ENCODE measurements around the gene POP4. TPM values are rescaled to one million over a fixed set of nuclear protein-coding genes. Genes with fewer than 3 reads are reported as not detected.

Gene POP4
- polyA plus RNA-seq, 1 donor from 2014 or later: 101 TPM

- no peaks in the 10 kb centered on the region for H3K36me3 ChIP-seq (ENCODE audit: insufficient read depth, low read length)
- H3K79me2 ChIP-seq (replicated peaks; ENCODE audit: insufficient read depth, low read length): no peaks in the 10 kb centered on the region
- H2AFZ ChIP-seq (ENCODE audit: low read depth, low read length): no peak overlapping the region
- no peak overlapping the region for H3K27ac ChIP-seq (ENCODE audit: low read length)
- no peaks in the 10 kb centered on the region for H4K20me1 ChIP-seq (ENCODE audit: insufficient read depth)
- TF ChIP-seq MXI1 (conservative IDR thresholded peaks at IDR 0.05; ENCODE audit: poor library complexity, severe bottlenecking): no peak
- no peak for TF ChIP-seq SMC3 (conservative IDR thresholded peaks at IDR 0.05; ENCODE audit: poor library complexity)
- no peak for TF ChIP-seq EP300 (conservative IDR thresholded peaks at IDR 0.05; ENCODE audit: poor library complexity, severe bottlenecking)
- no peak for TF ChIP-seq CTCF (IDR thresholded peaks at IDR 0.05; ENCODE audit: poor library complexity, severe bottlenecking)
- TF ChIP-seq EZH2 (IDR thresholded peaks at IDR 0.05; ENCODE audit: borderline replicate concordance, insufficient read depth, low read length, poor library complexity, severe bottlenecking): no peak
- no peaks in the 10 kb centered on the region for H3F3A ChIP-seq (ENCODE audit: insufficient read depth, low read length, poor library complexity, severe bottlenecking)
- H3K9me3 ChIP-seq (ENCODE audit: low read length): no peaks in the 10 kb centered on the region
- H3K9me2 ChIP-seq (ENCODE audit: insufficient read depth, low read length): no peaks in the 10 kb centered on the region
- no peak overlapping the region for H3K9ac ChIP-seq (ENCODE audit: low read length)
- no peak overlapping the region for H3K4me3 ChIP-seq (ENCODE audit: low read length)
- H3K27me3 ChIP-seq (ENCODE audit: insufficient read depth, low read depth, low read length): no peaks in the 10 kb centered on the region
- H3K4me2 ChIP-seq (ENCODE audit: low read length): no peak overlapping the region
Measured at GRCh38 chr19:29636553-29637360, 30.7 kb downstream of the POP4 start.

- Histone ChIP-seq H4K20me1 (ENCODE audit: insufficient read depth) (no peaks in the 10 kb centered on the region), H2AFZ (ENCODE audit: low read depth, low read length) (no peak overlapping the region), H3K27me3 (ENCODE audit: insufficient read depth, low read depth, low read length) (no peaks in the 10 kb centered on the region), H3K79me2 (replicated peaks; ENCODE audit: insufficient read depth, low read length) (no peaks in the 10 kb centered on the region), H3F3A (ENCODE audit: insufficient read depth, low read length, poor library complexity, severe bottlenecking) (no peaks in the 10 kb centered on the region), H3K4me3 (ENCODE audit: low read length) (no peak overlapping the region), H3K36me3 (ENCODE audit: insufficient read depth, low read length) (no peaks in the 10 kb centered on the region), H3K9me3 (ENCODE audit: low read length) (no peaks in the 10 kb centered on the region), H3K9ac (ENCODE audit: low read length) (no peak overlapping the region), H3K4me2 (ENCODE audit: low read length) (no peak overlapping the region), H3K27ac (ENCODE audit: low read length) (no peak overlapping the region), H3K9me2 (ENCODE audit: insufficient read depth, low read length) (no peaks in the 10 kb centered on the region)
- no peak for TF ChIP-seq SMC3 (conservative IDR thresholded peaks at IDR 0.05; ENCODE audit: poor library complexity)
- TF ChIP-seq EZH2 (IDR thresholded peaks at IDR 0.05; ENCODE audit: borderline replicate concordance, insufficient read depth, low read length, poor library complexity, severe bottlenecking): no peak
- no peak for TF ChIP-seq TAF1 (IDR thresholded peaks at IDR 0.05; ENCODE audit: low read depth)
- TF ChIP-seq CTCF (IDR thresholded peaks at IDR 0.05; ENCODE audit: poor library complexity, severe bottlenecking): no peak
Measured at GRCh38 chr19:29639086-29639485, 33.0 kb downstream of the POP4 start.

- H2AFZ ChIP-seq (ENCODE audit: low read depth, low read length): no peak overlapping the region
- no peaks in the 10 kb centered on the region for H3K27me3 ChIP-seq (ENCODE audit: insufficient read depth, low read depth, low read length)
- no peaks in the 10 kb centered on the region for H3K79me2 ChIP-seq (replicated peaks; ENCODE audit: insufficient read depth, low read length)
- no peaks in the 10 kb centered on the region for H3K9me3 ChIP-seq (ENCODE audit: low read length)
- no peak overlapping the region for H3K9ac ChIP-seq (ENCODE audit: low read length)
- no peaks in the 10 kb centered on the region for H3F3A ChIP-seq (ENCODE audit: insufficient read depth, low read length, poor library complexity, severe bottlenecking)
- no peaks in the 10 kb centered on the region for H3K9me2 ChIP-seq (ENCODE audit: insufficient read depth, low read length)
- no peak overlapping the region for H3K4me2 ChIP-seq (ENCODE audit: low read length)
- no peak overlapping the region for H3K27ac ChIP-seq (ENCODE audit: low read length)
- H4K20me1 ChIP-seq (ENCODE audit: insufficient read depth): no peaks in the 10 kb centered on the region
- H3K4me3 ChIP-seq (ENCODE audit: low read length): no peak overlapping the region
- TF ChIP-seq MXI1 (conservative IDR thresholded peaks at IDR 0.05; ENCODE audit: poor library complexity, severe bottlenecking) (no peak), SMC3 (conservative IDR thresholded peaks at IDR 0.05; ENCODE audit: poor library complexity) (no peak), REST (IDR thresholded peaks at IDR 0.05; ENCODE audit: borderline replicate concordance) (no peak), EZH2 (IDR thresholded peaks at IDR 0.05; ENCODE audit: borderline replicate concordance, insufficient read depth, low read length, poor library complexity, severe bottlenecking) (no peak), TAF1 (IDR thresholded peaks at IDR 0.05; ENCODE audit: low read depth) (no peak), EP300 (conservative IDR thresholded peaks at IDR 0.05; ENCODE audit: poor library complexity, severe bottlenecking) (no peak), POLR2AphosphoS5 (IDR thresholded peaks at IDR 0.05) (no peak), CTCF (IDR thresholded peaks at IDR 0.05; ENCODE audit: poor library complexity, severe bottlenecking) (no peak), RAD21 (conservative IDR thresholded peaks at IDR 0.05) (no peak)
- H3K36me3 ChIP-seq (ENCODE audit: insufficient read depth, low read length): no peaks in the 10 kb centered on the region
Measured at GRCh38 chr19:29640231-29640630, 34.1 kb downstream of the POP4 start.
